ENCODE data around the gene UTS2R.
"Not testable (repeated sequence)": the region's sequence is repeated elsewhere in the genome, so short reads cannot be mapped to it uniquely, and the experiment has no call there.

The UTS2R gene

GRCh38 chr17:82355770-82356427, 15.7 kb upstream of the UTS2R start:
- H3K27me3 ChIP-seq (ENCODE audit: control insufficient read depth in 1 of 2, insufficient read depth in 2 of 2, low read length in 2 of 2), result peaks cover 8% of the 10 kb centered on the region in 2 donors
- no peaks in the 10 kb centered on the region for H3K9me3 ChIP-seq (ENCODE audit: control insufficient read depth in 1 of 2, low read length in 2 of 2)
- H3K27ac ChIP-seq (ENCODE audit: low read depth, low read length), result no peak overlapping the region
- H3K9ac ChIP-seq (ENCODE audit: low read depth in 1 of 2, low read length in 2 of 2), result no peak overlapping the region
- H3K4me3 ChIP-seq (ENCODE audit: low read depth in 1 of 2, low read length in 2 of 2), result no peak overlapping the region
- H3K4me1 ChIP-seq (ENCODE audit: control insufficient read depth in 1 of 2, insufficient read depth in 2 of 2, low read length in 2 of 2), result peaks cover 4 to 18% of the 10 kb centered on the region in 2 donors
- H3K36me3 ChIP-seq (ENCODE audit: control insufficient read depth in 1 of 2, insufficient read depth in 2 of 2, low read length in 2 of 2), result no peaks in the 10 kb centered on the region

DNA sequence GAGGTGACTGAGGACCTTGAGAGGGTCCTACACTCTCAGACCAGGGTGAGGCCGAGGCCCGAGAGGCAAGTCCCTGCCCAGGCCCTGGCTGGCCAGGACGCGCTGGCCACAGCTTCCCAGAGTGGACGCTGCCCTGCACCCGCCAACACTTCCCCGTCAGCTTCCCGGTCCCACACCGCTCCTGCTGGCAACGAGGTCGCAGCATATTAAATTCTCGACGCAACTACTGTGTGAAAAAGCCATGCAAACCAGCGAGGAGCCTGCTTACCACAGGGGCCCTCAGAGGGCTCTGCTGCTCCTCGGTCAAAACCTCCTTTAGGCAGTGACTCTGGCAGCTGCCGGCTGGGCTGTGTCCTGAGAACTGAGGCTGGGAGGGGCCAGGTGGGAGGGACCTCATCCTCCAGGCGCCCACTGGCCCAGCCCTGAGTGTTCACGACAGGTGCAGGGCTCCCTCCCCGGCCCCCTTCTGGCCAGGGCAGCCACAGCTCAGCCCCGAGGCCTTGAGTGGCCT, 14.7 kb upstream of the UTS2R start:
- peaks cover 4 to 17% of the 10 kb centered on the region in 2 donors for H3K4me1 ChIP-seq (ENCODE audit: control insufficient read depth in 1 of 2, insufficient read depth in 2 of 2, low read length in 2 of 2)
- H3K27me3 ChIP-seq (ENCODE audit: control insufficient read depth in 1 of 2, insufficient read depth in 2 of 2, low read length in 2 of 2), result peaks cover 8% of the 10 kb centered on the region in 2 donors
- no peaks in the 10 kb centered on the region for H3K36me3 ChIP-seq (ENCODE audit: control insufficient read depth in 1 of 2, insufficient read depth in 2 of 2, low read length in 2 of 2)
- H3K4me3 ChIP-seq (ENCODE audit: low read depth in 1 of 2, low read length in 2 of 2), result no peak overlapping the region
- H3K9ac ChIP-seq (ENCODE audit: low read depth in 1 of 2, low read length in 2 of 2), result no peak overlapping the region
- no peaks in the 10 kb centered on the region for H3K9me3 ChIP-seq (ENCODE audit: control insufficient read depth in 1 of 2, low read length in 2 of 2)
- H3K27ac ChIP-seq (ENCODE audit: low read depth, low read length), result no peak overlapping the region

GRCh38 chr17:82357394-82357793, 14.2 kb upstream of the UTS2R start:
- no peak overlapping the region for H3K9ac ChIP-seq (ENCODE audit: low read depth in 1 of 2, low read length in 2 of 2)
- no peak overlapping the region for H3K4me3 ChIP-seq (ENCODE audit: low read depth in 1 of 2, low read length in 2 of 2)
- H3K4me1 ChIP-seq (ENCODE audit: control insufficient read depth in 1 of 2, insufficient read depth in 2 of 2, low read length in 2 of 2), result peaks cover 4 to 13% of the 10 kb centered on the region in 2 donors
- H3K9me3 ChIP-seq (ENCODE audit: control insufficient read depth in 1 of 2, low read length in 2 of 2), result no peaks in the 10 kb centered on the region
- H3K36me3 ChIP-seq (ENCODE audit: control insufficient read depth in 1 of 2, insufficient read depth in 2 of 2, low read length in 2 of 2), result no peaks in the 10 kb centered on the region
- H3K27me3 ChIP-seq (ENCODE audit: control insufficient read depth in 1 of 2, insufficient read depth in 2 of 2, low read length in 2 of 2), result peaks cover 8% of the 10 kb centered on the region in 2 donors
- no peak overlapping the region for H3K27ac ChIP-seq (ENCODE audit: low read depth, low read length)

- peaks cover 4 to 13% of the 10 kb centered on the region in 2 donors for H3K4me1 ChIP-seq (ENCODE audit: control insufficient read depth in 1 of 2, insufficient read depth in 2 of 2, low read length in 2 of 2)
- no peak within 1 kb of the TSS for H3K27ac ChIP-seq (ENCODE audit: low read depth, low read length)
- peaks cover 8% of the 10 kb centered on the region in 2 donors for H3K27me3 ChIP-seq (ENCODE audit: control insufficient read depth in 1 of 2, insufficient read depth in 2 of 2, low read length in 2 of 2)
- H3K36me3 ChIP-seq (ENCODE audit: control insufficient read depth in 1 of 2, insufficient read depth in 2 of 2, low read length in 2 of 2), result no peaks in the 10 kb centered on the region
- H3K9me3 ChIP-seq (ENCODE audit: control insufficient read depth in 1 of 2, low read length in 2 of 2), result no peaks in the 10 kb centered on the region
- H3K4me3 ChIP-seq (ENCODE audit: low read depth in 1 of 2, low read length in 2 of 2), result no peak within 1 kb of the TSS
- H3K9ac ChIP-seq (ENCODE audit: low read depth in 1 of 2, low read length in 2 of 2), result no peak within 1 kb of the TSS
Observed at GRCh38 chr17:82358465-82359350, 12.9 kb upstream of the UTS2R start, which contains the start of gene TEX19. TEX19 (plus strand) TSS chr17:82359247; CDS start chr17:82362151, 2,904 bp downstream.

- H3K4me3 ChIP-seq (ENCODE audit: low read depth in 1 of 2, low read length in 2 of 2); H3K9me3 ChIP-seq (ENCODE audit: control insufficient read depth in 1 of 2, low read length in 2 of 2); H3K36me3 ChIP-seq (ENCODE audit: control insufficient read depth in 1 of 2, insufficient read depth in 2 of 2, low read length in 2 of 2); H3K27me3 ChIP-seq (ENCODE audit: control insufficient read depth in 1 of 2, insufficient read depth in 2 of 2, low read length in 2 of 2); H3K9ac ChIP-seq (ENCODE audit: low read depth in 1 of 2, low read length in 2 of 2); H3K27ac ChIP-seq (ENCODE audit: low read depth, low read length): not testable (repeated sequence)
- H3K4me1 ChIP-seq (ENCODE audit: control insufficient read depth in 1 of 2, insufficient read depth in 2 of 2, low read length in 2 of 2), result peaks cover 4 to 13% of the 10 kb centered on the region in 2 donors
Observed at GRCh38 chr17:82359451-82360074, 12.0 kb upstream of the UTS2R start.

- H3K36me3 ChIP-seq (ENCODE audit: control insufficient read depth in 1 of 2, insufficient read depth in 2 of 2, low read length in 2 of 2), result no peaks in the 10 kb centered on the region
- peaks cover 0 to 9% of the 10 kb centered on the region in 2 donors for H3K27me3 ChIP-seq (ENCODE audit: control insufficient read depth in 1 of 2, insufficient read depth in 2 of 2, low read length in 2 of 2)
- H3K4me3 ChIP-seq (ENCODE audit: low read depth in 1 of 2, low read length in 2 of 2), result no peak overlapping the region
- H3K9ac ChIP-seq (ENCODE audit: low read depth in 1 of 2, low read length in 2 of 2), result no peak overlapping the region
- no peak overlapping the region for H3K27ac ChIP-seq (ENCODE audit: low read depth, low read length)
- peaks cover 5 to 7% of the 10 kb centered on the region in 2 donors for H3K4me1 ChIP-seq (ENCODE audit: control insufficient read depth in 1 of 2, insufficient read depth in 2 of 2, low read length in 2 of 2)
- no peaks in the 10 kb centered on the region for H3K9me3 ChIP-seq (ENCODE audit: control insufficient read depth in 1 of 2, low read length in 2 of 2)
Observed at GRCh38 chr17:82361885-82362633, 9.5 kb upstream of the UTS2R start.

DNA sequence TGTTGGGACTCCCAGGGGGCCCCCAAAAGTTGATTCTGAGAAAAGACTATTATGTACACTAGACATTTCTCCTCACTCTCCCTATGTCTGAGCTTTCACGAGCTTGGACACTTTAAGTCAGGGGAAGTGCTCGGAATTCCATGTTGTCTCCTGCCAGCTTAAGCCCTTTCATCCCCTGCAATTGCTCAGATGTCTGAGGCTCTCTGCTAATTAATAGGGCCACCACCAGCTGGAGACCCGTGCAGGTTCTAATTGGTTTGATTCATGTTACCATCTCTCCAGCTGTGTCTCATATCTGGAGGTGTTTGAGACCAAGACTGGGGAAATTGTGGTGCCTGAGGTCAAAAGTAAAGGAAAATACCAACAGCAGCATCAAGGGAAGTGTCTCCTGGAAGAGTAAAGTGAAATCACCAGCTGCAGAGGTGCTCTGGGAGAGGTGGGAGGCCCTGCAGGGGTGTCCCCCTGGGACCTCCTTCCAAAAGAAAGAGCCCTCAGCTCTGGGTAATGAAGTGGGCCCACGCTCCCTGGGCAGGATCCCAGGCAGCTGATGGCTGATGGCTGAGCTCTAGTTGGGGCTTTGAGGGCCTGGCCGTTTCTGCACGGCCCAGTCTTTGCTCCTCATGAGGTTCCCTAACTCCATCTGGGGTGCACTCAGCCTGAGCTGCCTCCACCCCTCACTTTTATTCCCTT, 5.8 kb upstream of the UTS2R start:
- Histone ChIP-seq H3K9ac (ENCODE audit: low read depth in 1 of 2, low read length in 2 of 2) (no peak overlapping the region), H3K4me1 (ENCODE audit: control insufficient read depth in 1 of 2, insufficient read depth in 2 of 2, low read length in 2 of 2) (peaks cover 8 to 14% of the 10 kb centered on the region in 2 donors), H3K36me3 (ENCODE audit: control insufficient read depth in 1 of 2, insufficient read depth in 2 of 2, low read length in 2 of 2) (no peaks in the 10 kb centered on the region), H3K27ac (ENCODE audit: low read depth, low read length) (no peak overlapping the region), H3K4me3 (ENCODE audit: low read depth in 1 of 2, low read length in 2 of 2) (no peak overlapping the region), H3K9me3 (ENCODE audit: control insufficient read depth in 1 of 2, low read length in 2 of 2) (no peaks in the 10 kb centered on the region), H3K27me3 (ENCODE audit: control insufficient read depth in 1 of 2, insufficient read depth in 2 of 2, low read length in 2 of 2) (peaks cover 5 to 18% of the 10 kb centered on the region in 2 donors)

- no peak overlapping the region for H3K4me3 ChIP-seq (ENCODE audit: low read depth in 1 of 2, low read length in 2 of 2)
Observed at GRCh38 chr17:82366749-82367148, 4.8 kb upstream of the UTS2R start.

More at GRCh38 chr17:82366749-82367148, 4.8 kb upstream of the UTS2R start:
- Histone ChIP-seq H3K27me3 (ENCODE audit: control insufficient read depth in 1 of 2, insufficient read depth in 2 of 2, low read length in 2 of 2) (peaks cover 13 to 24% of the 10 kb centered on the region in 2 donors), H3K9ac (ENCODE audit: low read depth in 1 of 2, low read length in 2 of 2) (no peak overlapping the region), H3K36me3 (ENCODE audit: control insufficient read depth in 1 of 2, insufficient read depth in 2 of 2, low read length in 2 of 2) (no peaks in the 10 kb centered on the region), H3K27ac (ENCODE audit: low read depth, low read length) (no peak overlapping the region), H3K4me1 (ENCODE audit: control insufficient read depth in 1 of 2, insufficient read depth in 2 of 2, low read length in 2 of 2) (peaks cover 15 to 20% of the 10 kb centered on the region in 2 donors), H3K9me3 (ENCODE audit: control insufficient read depth in 1 of 2, low read length in 2 of 2) (no peaks in the 10 kb centered on the region)
